Activated B cell treated with CpG ODN at 0.5 μM for 24 hours (primary cell): ENCODE results near the gene AGA. TPM values are rescaled to one million over a fixed set of nuclear protein-coding genes. Genes with fewer than 3 reads are reported as not detected.

Source experiments
- ATAC-seq: fragments of 200-7000 bp; cut with Tn5 transposase; one replicate; pipeline ENCODE4 v1.10.0; 2021; ENCODE audit warnings: low read depth, mild to moderate bottlenecking, moderate library complexity
- CTCF ChIA-PET: fragments of 350-600 bp; sonication (Branson Sonifier 250); formaldehyde crosslinking; loops from one replicate; lab custom pipeline; 2021; ENCODE audit warnings: antibody characterized with exemption; lab: Charles Lee
- POLR2A ChIA-PET: fragments of 350-600 bp; sonication (Branson Sonifier 250); formaldehyde crosslinking; loops from one replicate; lab custom pipeline; 2021; ENCODE audit warnings: antibody characterized with exemption; lab: Charles Lee
- DNase-seq: peaks from one replicate; pipeline ENCODE4 v3.0.0; 2022
- H3K27ac Mint-ChIP-seq: one replicate; pipeline ENCODE4 v1.8.0; 2020; ENCODE audit warnings: mixed read lengths
- H3K27me3 Mint-ChIP-seq: one replicate; pipeline ENCODE4 v1.8.0; 2021; ENCODE audit warnings: mixed read lengths
- H3K36me3 Mint-ChIP-seq: one replicate; pipeline ENCODE4 v1.8.0; 2021; ENCODE audit warnings: low read depth, mixed read lengths
- H3K4me1 Mint-ChIP-seq: one replicate; pipeline ENCODE4 v1.8.0; 2021; ENCODE audit warnings: mixed read lengths
- H3K4me3 Mint-ChIP-seq: one replicate; pipeline ENCODE4 v1.8.0; 2020; ENCODE audit warnings: mild to moderate bottlenecking, mixed read lengths
- H3K9me3 Mint-ChIP-seq: one replicate; pipeline ENCODE4 v1.8.0; 2020; ENCODE audit warnings: mixed read lengths
- CTCF ChIP-seq: fragments of 200-600 bp; IDR thresholded peaks from one replicate; pipeline ENCODE4 v1.8.0; 2022; ENCODE audit warnings: antibody characterized with exemption, mild to moderate bottlenecking
- intact Hi-C: fragments of 100-400 bp; cut with micrococcal nuclease; formaldehyde crosslinking; loops from one replicate; pipeline ENCODE4 v1.15.1; 2024
- total RNA-seq: library from RNA; stranded (reverse); gene quantifications from 2 replicates; pipeline ENCODE4 v1.2.3, GENCODE V29; 2022

AGA gene
- total RNA-seq, 1 donor from 2014 or later = 27.7 TPM

GRCh38 chr4:177485528-177485927 lies 43.3 kb upstream of the AGA start:
- ChIA-PET POLR2A (no interaction called here), CTCF (no interaction called here)
- Mint-ChIP-seq H3K27me3 (no peaks in the 10 kb centered on the region), H3K4me1 (no peaks in the 10 kb centered on the region), H3K9me3 (no peaks in the 10 kb centered on the region), H3K27ac (no peak overlapping the region), H3K4me3 (no peak overlapping the region), H3K36me3 (no peaks in the 10 kb centered on the region)
- intact Hi-C loops = no loop called here
- DNase-seq (no peak), ATAC-seq (no peak)
- no peak for TF ChIP-seq CTCF

- H3K27me3 Mint-ChIP-seq = no peaks in the 10 kb centered on the region
- ChIA-PET CTCF (no interaction called here), POLR2A (no interaction called here)
- no peaks in the 10 kb centered on the region for H3K4me1 Mint-ChIP-seq
- no peak overlapping the region for H3K4me3 Mint-ChIP-seq
- no peak for TF ChIP-seq CTCF
- intact Hi-C loops = no loop called here
- DNase-seq (no peak), ATAC-seq (no peak)
- H3K9me3 Mint-ChIP-seq = no peaks in the 10 kb centered on the region
- H3K36me3 Mint-ChIP-seq = no peaks in the 10 kb centered on the region
- H3K27ac Mint-ChIP-seq = no peak overlapping the region
Measured at GRCh38 chr4:177484613-177485021, 42.4 kb upstream of the AGA start.

- H3K9me3 Mint-ChIP-seq = no peaks in the 10 kb centered on the region
- no peaks in the 10 kb centered on the region for H3K27me3 Mint-ChIP-seq
- no peaks in the 10 kb centered on the region for H3K4me1 Mint-ChIP-seq
- TF ChIP-seq CTCF = no peak
- H3K36me3 Mint-ChIP-seq = no peaks in the 10 kb centered on the region
- ChIA-PET POLR2A (no interaction called here), CTCF (no interaction called here)
- intact Hi-C loops = no loop called here
- H3K4me3 Mint-ChIP-seq = no peak overlapping the region
- ATAC-seq (no peak), DNase-seq (no peak)
- H3K27ac Mint-ChIP-seq = no peak overlapping the region
Measured at GRCh38 chr4:177483760-177484159, 41.5 kb upstream of the AGA start.

GRCh38 chr4:177483271-177483670 lies 41.0 kb upstream of the AGA start:
- H3K27me3 Mint-ChIP-seq = no peaks in the 10 kb centered on the region
- DNase-seq = no peak
- H3K9me3 Mint-ChIP-seq = no peaks in the 10 kb centered on the region
- H3K4me3 Mint-ChIP-seq = no peak overlapping the region
- intact Hi-C loops = no loop called here
- no peaks in the 10 kb centered on the region for H3K4me1 Mint-ChIP-seq
- ChIA-PET POLR2A (no interaction called here), CTCF (no interaction called here)
- ATAC-seq = no peak
- H3K36me3 Mint-ChIP-seq = no peaks in the 10 kb centered on the region
- TF ChIP-seq CTCF = no peak
- no peak overlapping the region for H3K27ac Mint-ChIP-seq

- ChIA-PET POLR2A (no interaction called here), CTCF (no interaction called here)
- no peak for ATAC-seq
Measured at GRCh38 chr4:177482367-177482766, 40.1 kb upstream of the AGA start.

More at GRCh38 chr4:177482367-177482766, 40.1 kb upstream of the AGA start:
- Mint-ChIP-seq H3K4me3 (no peak overlapping the region), H3K36me3 (no peaks in the 10 kb centered on the region), H3K27me3 (no peaks in the 10 kb centered on the region), H3K4me1 (no peaks in the 10 kb centered on the region), H3K27ac (no peak overlapping the region), H3K9me3 (no peaks in the 10 kb centered on the region)
- intact Hi-C loops = no loop called here
- no peak for DNase-seq
- no peak for TF ChIP-seq CTCF
